GM19468 (cell line): Measurements from ENCODE around the gene BABAM2.

Source experiments
- ATAC-seq: cut with Tn5 transposase; IDR thresholded peaks from one replicate; pipeline ENCODE4 v1.9.1; 2021; ENCODE audit warnings: mild to moderate bottlenecking, moderate library complexity, moderate number of reproducible peaks; ENCODE audit not compliant: unreplicated experiment; ENCODE audit errors: extremely low read depth

The BABAM2 gene

DNA sequence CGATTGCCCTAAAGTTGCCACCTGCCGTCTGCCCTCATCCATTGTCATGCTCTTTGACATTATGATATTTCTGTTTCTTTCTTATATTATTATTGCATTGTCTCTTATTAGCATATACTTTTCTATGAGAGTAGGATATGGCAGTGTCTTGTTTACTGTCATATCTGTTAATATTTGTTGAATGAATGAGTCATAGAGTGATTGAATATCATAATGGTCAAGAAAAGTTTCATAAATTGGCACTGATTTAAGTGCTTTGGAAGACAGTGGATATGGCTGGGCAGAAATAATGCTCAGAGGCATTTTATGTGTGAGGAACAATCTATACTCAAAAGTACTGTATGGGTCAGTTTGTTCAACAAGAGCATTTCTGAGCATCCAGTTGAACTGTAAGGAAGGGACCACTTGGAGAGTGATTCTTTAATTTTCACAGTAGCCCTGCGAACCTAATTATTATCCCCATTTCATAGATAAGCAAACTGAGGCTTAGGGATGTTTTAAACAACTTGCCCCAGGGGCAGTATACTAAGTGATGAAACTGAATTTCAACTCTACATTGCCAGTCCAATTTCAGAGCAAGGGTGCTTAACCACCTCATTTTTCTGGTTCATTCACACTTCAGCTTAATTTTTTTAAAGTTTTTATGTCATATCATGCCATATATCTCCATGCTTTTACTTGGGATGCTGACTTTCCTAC lies 326.7 kb downstream of the BABAM2 start:
- ATAC-seq, result no peak

DNA sequence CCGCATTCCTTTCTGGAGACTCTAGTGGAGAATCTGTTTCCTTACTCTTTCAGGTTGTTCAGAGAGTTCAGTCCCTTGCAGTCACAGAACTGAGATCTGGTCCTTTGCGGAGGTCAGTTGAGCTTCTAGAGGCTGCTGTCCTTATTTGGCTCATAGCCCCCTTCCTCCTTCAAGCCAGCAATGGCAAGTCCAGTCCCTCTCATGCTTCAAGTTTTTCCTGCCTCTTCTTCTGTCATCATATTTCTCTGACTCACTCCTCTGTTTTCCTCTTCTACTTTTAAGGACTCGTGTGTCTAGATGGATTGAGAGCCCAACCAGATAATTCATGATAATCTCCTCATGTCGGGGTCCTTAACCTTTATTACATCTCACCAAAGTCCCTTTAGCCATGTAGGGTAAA lies 328.6 kb downstream of the BABAM2 start:
- no peak for ATAC-seq

DNA sequence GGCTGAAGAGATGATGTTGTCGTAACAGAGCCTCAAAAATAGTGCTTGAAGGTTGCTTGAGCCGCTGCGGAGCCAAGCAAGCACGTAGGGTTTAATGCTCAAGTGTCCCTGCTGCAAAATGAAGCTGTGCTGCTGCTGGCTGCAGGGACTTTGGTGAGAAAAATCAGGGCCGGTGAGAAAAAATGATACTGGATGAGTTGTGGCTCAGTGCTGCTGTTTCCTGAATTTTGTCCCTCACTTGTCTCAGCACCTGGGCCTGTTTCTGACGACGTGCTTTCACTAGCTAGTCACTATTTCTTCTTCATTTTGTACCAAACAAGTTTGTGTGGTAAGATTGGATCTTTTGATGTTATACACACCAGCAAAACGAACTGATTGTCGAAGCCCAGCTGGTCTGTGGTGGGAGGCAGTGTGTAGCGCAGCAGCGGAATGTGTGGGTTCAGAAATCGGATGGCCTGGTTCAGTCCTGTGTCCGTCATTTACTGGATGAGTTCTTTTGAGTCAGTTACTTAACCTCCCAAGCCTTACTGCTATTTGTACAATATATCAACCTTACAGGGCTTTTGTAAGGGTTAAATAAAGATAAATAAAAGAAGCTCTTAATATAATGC lies 329.3 kb downstream of the BABAM2 start:
- ATAC-seq, result no peak

DNA sequence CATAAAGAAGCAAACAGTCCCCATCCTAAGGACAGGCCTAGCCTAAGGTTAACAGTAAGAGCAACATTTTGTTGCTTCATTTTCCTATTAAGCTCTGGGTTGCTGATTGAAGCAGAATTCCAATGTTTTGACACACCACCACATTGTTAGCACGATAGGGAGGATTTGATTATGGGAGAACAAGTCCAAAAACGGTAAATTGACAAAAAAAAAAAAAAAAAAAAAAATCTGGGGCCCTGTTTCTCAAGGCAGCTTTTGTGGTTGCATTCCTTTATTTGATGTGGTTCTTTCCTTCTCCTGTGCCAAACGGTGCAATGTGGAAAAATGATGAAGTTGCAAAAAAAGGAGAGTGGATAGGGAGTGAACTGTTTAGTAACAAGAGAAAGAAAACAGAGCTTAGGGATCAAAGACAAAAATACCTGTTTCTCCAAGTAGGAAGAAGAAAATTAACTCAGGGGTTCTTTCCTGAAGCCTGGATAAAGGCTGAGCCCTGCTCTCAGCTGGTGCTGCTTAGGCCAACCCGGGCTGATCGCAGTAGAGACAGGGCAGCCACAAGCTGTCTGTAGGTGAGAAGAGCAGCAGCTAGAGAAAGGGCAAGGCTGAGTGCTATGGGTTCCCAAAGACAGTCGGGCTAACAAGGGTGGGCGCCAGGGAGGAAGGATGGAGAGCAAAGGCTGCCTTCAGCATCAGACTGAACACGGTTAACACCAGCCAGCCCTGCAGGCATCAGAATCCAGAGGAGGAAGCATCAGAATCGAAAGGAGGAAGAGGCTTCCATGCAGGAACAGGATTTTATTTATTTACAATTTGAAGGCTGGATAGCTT lies 334.3 kb downstream of the BABAM2 start:
- no peak for ATAC-seq

DNA sequence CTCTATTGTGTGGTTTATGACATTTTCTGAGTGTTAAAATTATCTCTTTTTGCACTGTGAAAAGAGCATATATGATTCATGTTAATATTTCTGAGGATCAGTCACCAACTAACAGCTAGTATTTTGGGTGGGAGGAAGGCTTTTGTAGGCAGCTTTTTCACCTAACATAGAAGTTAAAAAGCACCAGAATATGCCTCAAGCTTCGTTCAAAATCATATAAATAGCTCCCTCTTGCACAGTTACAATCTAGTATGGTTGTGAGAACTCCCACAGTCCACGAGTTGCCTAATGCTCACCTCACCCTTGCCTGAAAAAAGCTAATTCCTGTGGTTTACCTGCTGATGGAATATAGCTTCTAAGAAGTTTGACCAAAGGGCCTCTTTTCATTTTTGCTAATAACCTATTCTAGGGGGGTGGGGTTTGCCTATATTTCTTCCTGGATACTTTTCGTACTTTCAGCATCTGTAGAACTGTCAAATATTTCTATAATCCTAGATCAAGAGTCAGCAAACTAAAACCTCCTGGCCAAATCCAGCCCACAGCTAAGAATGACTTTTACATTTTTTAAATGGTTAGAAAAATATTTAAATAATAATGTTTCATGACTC lies 335.0 kb downstream of the BABAM2 start:
- no peak for ATAC-seq

DNA sequence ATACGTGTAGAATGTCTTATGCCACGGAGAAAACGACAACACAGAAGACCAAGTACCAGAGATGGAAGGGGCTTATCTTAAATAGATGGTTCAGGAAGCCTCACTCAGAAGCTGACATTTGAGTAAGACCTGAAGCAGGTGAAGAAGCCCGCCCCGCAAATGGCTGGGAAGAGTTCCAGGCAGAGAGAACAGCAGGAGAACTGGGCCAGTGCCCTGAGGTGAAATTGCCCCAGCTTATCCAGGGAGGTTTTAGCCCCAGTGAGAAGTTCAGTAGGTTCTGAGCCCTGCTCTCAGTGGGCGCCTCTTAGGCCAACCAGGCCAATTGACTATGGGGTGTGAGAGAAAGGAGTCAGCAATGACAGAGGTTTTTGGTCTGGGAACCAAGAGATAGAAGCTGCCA lies 336.0 kb downstream of the BABAM2 start:
- ATAC-seq, result no peak

DNA sequence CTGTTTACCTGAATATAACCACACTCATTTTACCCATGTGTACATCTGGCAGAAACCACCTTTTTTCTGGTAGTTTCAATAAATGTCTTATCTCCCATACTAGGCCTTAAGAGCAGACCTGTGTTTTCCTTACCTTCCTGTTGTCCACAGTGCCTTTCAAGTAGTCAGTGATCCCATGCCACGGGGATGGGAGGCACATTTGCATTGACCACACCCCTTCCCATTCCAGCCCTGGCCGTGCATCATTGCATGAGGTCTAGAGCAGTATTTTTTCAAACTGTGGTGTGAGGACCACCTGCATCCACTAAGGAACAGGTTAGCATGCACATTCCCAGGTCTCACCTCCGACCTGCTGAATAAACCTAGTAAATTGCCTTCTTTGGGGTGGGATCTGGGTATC lies 337.0 kb downstream of the BABAM2 start:
- no peak for ATAC-seq

DNA sequence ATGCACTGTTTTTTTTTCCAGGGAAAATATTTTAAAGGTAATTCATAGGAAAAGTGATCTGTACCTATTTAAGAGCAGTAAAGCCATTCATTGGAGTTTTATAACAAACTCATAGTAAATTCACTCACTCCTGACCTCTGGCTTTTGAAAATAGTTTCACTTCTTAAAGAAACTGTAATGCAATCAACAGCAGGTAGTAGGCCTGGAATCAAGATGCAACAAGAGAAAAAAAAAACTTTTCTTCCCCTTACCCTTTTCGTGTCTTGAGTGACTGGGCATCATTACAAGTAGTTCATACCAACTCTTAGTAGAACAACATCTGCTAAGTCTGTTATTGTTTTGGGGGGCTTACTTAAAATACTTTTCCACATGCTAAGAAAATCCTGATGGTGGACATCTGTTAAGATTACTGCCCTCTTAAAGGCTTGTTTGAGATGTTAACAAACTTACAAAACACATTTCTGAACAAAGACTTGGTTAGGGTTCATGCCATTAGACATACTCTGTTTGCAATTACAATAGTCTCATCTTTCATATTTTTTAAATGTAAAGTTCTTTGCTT lies 338.0 kb downstream of the BABAM2 start:
- ATAC-seq, result no peak

DNA sequence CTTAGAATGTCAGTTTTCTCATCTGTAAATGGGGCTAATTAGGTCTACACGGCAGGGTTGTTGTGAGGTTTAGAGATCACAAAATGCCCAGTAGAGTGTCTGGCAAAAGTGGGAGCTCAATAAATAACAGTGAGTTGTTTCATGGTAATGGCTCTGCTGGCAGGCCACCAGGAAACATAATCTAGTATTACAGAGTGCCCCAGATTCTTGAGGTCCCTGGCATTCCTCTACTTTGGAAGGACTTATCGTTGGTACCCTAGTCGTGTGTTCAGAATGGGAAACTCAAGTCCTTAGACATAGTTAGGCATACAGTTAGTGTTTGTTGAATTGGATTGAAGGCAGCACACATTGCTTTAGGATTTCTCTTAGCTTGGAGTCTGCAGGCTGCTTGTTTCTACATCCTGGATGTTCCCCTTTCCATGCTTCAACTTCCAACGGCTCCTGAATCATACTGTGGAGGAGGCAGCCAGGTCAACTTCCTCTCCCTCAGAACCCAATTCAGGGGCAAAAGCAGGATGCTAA lies 340.6 kb downstream of the BABAM2 start:
- no peak for ATAC-seq

DNA sequence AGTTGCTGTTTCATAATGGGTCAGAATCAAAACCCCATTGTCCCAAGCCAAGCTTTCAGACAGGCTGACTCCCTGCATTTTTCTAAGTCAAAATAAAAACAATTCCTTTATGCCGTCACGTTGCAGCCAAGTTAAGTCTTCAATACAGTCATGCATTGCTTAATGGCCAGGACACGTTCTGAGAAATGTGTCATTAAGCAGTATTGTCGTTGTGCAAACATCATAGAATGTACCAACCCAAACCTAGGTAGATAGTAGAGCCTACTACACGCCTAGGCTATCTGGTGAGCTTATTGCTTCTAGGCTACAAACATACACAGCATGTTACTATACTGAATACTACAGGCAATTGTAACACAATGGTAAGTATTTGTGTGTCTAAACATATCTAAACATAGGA lies 341.8 kb downstream of the BABAM2 start:
- no peak for ATAC-seq

DNA sequence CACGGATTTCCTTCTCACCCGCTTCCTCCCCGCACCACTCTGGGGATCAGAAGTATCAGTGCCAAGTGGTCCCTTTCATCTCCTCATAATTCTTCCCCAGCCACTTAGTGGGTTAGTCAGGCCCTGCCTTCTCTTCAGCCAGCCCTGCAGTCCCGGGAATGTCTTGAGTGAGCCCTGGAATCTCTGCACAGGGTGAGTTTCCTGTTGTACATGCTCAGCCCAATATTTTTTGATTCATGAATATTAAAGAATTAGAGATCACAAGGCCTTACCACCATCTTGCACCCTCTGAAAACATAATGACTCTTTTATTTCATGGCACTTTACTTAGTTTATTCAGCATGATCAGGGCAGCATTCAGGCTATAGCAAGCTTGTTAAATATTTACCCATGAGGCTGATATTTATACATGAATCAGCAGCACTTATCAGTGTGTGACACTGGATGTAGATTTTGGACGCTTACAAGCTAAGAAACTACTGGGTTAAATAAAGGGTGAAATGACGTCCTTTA lies 342.7 kb downstream of the BABAM2 start:
- ATAC-seq, result no peak

DNA sequence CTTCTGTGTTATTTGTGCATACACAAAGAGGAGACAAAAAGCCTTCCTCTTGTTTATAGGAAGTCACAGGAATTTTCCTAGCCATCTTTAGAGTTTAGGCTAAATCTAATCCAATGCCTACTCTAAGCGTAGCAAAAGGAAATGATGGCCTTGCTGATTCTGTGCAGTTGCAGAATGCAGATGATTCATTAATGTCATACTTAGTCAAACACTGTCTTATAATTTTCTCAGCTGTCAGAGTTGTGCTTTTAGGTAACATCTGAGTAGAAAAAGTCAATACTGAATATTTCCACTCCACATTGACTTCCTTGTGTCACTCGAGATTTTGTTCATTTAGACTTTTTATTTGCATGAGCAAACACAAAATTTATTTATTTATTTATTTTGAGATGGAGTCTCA lies 344.3 kb downstream of the BABAM2 start:
- ATAC-seq, result no peak

DNA sequence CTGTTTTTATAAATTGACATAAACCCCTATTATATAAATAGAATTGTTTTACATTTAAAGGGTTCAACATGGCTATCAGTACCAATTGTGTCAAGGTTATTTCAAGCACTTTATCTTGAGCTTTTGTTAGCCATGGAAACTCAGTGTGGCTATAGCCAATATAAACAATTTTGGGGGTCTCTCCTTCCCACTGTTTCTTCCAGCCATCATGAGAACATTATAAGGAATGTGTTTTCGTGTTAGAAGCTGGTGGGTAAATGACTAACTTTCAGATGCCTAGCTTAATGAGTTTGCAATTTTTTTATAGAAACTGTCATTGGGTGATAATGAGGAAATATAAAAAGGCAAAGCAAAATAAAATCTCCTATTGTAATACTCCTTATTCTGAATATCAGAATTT lies 348.7 kb downstream of the BABAM2 start:
- no peak for ATAC-seq

DNA sequence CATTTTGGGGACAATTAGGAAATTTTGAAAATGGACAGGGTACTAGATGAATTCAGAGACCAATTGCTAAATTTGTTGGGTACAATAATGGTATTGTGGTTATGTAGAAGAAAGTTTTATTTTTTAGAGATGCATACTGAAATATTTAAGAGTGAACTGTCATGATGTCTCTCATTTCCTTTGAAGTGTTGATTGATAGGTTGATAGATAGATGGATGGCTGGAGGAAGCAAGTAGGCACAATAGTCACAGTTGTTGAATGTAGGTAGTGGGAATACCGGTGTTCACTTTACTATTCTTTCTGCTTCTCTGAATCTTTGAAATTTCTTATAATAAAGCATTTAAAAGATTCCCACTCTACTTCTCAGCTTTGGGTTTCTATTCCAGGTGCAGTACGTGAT lies 350.4 kb downstream of the BABAM2 start:
- ATAC-seq, result no peak

DNA sequence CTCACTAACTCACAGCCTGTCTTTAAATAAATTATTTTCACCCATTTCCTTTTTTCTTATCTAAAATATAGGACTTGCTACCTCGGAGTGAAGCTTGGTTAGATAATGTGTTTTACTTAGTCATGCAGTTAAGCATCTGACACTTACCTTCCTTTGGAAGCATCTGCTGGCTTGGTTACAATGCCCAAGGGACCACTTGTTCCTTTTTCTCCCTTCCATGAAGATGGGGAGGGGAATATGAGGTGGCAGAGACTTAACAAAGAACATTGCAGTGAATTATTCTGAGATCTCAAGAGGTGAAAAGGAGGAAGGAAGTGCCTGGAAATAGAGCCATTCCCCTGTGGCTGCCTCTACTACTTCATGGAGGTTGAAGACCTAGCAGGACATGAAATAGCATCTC lies 356.8 kb downstream of the BABAM2 start:
- no peak for ATAC-seq

DNA sequence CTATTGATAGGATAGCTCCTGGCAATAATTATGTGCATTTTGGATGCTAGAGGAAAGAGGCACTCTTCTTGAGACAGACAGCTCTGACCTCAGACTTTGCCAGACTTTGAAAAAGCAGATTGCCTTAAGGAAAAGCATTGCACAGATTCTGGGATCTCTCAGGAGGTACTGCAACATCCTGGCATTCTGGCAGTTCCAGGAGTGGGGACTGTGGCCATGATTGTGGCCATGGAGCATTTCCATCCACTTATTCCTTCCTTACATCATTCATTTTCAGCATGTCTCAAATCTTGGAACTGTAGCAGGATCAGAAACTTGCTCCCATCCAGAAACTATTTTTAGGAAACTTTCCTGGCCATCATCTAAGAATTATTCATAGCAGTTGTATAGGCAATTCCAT lies 357.2 kb downstream of the BABAM2 start:
- no peak for ATAC-seq

DNA sequence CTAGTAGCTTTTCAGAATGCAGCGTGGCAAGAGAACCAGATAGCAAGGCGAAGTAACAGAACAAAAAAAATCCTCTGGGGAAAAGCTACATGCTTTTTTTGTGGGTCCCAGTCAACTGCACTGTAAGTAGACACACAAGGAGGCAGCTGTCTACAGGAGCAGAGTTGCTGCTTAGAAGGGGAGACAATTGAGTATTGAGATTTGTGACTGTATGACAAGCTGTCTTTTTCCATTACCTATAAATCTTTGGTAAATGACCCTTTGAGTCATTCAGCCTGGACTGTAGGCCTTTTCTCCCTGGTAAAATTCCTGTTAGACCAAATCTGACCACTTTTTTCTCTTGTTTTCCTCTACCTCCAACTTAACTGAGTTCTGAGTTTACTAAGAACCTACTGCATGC lies 358.0 kb downstream of the BABAM2 start:
- ATAC-seq, result no peak

DNA sequence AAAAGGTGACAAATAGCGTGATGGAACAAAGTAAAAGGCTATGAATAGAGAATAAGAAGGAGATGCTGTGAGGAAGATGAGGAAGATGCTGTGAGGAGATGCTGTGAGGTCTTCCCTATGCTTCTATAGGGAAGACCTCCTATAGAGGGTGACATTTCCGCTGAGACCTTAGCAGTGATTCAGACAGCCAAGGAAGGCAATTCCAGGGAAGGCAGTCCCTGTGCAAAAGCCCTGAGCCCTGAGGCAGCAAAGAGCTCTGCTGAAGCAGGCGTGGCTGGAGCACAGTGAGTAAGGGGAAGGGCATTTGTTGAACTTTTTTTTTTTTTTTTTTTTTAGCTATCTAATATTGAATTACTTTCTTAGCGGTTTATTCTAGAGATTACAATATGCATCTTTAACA lies 359.5 kb downstream of the BABAM2 start:
- ATAC-seq, result no peak

DNA sequence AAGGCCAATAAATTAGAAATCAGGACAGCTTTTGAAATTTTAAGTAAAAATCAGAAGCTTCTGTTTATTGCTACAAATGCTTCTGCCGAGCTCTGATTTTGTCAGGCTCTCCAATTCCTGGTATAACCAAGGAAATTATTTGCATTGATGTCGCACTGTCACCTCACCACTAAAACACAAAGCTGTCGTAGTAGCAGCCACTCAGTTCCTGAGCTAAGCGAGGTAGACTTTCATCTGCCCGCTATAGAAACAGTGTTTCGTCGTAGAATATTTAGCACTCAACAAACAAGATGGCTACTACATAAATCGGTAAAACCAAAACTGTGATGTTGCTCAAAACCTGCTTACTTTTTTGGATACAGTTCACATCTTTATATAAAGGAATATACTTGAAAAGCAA lies 360.8 kb downstream of the BABAM2 start:
- no peak for ATAC-seq

DNA sequence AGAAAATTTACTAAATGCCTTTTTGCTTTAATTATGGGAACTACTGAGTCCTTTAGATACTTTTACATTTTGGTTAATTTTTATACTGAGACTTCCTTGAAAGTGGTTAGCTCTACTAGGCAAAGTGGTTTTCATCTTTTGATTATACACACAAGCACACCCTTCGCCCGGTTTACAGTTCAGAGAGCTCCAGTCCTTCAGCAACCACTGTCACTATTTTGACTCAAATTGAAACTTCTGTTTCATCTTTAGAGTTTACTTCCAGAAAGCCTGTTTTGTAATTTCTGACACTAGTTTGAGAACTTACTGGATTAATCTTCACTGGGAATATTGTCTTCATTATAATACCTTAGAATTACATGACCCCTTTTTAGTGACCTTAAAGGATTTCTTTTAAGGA lies 361.8 kb downstream of the BABAM2 start:
- no peak for ATAC-seq
